AG10803 (cell line): ENCODE results near the gene EYS.

Experiments used
- DNase-seq: peaks from one replicate; pipeline ENCODE4 v3.0.0; 2010; ENCODE audit warnings: low read depth
- H3K4me3 ChIP-seq: 2 replicates; pipeline ENCODE4 v1.5.1; 2011; ENCODE audit warnings: mild to moderate bottlenecking, low read length, control low read depth
- TF ChIP-seq, protein P1 (sequence below): conservative IDR thresholded peaks from 2 replicates; pipeline ENCODE4 v1.5.1; 2011; ENCODE audit warnings: mild to moderate bottlenecking, low read length, control low read depth, inconsistent platforms

EYS gene

DNA sequence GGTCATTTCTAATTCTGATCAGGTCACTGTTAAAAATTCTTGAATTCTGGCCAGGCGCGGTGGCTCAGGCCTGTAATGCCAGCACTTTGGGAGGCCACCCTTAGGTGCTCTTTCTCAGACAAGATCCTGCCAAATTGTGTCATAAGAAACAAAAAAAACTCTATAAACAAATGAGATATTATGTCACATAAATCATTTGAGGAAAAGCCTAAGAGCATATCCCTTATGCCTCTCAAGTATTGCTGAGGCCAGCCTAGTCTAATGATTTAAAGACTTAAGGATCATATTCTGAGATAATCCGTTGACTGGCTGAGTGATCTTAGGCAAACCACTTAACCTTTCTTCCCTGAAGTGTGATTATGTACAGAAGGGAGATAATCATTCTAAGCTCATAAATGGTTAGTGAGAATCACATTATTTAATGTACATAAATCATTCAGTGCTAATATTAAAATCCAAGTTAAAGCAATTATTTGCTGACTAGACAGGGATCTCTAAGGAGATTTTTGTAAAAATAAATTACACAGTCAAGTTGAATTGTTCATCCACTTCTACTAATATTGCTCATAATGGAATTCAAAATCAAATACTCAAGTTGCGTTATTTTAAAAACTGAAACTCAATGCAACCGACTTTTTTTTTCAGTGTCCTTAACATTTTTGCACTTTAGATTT, 1706.1 kb downstream of the EYS start:
- TF ChIP-seq, protein P1, sequence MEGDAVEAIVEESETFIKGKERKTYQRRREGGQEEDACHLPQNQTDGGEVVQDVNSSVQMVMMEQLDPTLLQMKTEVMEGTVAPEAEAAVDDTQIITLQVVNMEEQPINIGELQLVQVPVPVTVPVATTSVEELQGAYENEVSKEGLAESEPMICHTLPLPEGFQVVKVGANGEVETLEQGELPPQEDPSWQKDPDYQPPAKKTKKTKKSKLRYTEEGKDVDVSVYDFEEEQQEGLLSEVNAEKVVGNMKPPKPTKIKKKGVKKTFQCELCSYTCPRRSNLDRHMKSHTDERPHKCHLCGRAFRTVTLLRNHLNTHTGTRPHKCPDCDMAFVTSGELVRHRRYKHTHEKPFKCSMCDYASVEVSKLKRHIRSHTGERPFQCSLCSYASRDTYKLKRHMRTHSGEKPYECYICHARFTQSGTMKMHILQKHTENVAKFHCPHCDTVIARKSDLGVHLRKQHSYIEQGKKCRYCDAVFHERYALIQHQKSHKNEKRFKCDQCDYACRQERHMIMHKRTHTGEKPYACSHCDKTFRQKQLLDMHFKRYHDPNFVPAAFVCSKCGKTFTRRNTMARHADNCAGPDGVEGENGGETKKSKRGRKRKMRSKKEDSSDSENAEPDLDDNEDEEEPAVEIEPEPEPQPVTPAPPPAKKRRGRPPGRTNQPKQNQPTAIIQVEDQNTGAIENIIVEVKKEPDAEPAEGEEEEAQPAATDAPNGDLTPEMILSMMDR = no peak
- DNase-seq = no peak
- H3K4me3 ChIP-seq = no peak overlapping the region

DNA sequence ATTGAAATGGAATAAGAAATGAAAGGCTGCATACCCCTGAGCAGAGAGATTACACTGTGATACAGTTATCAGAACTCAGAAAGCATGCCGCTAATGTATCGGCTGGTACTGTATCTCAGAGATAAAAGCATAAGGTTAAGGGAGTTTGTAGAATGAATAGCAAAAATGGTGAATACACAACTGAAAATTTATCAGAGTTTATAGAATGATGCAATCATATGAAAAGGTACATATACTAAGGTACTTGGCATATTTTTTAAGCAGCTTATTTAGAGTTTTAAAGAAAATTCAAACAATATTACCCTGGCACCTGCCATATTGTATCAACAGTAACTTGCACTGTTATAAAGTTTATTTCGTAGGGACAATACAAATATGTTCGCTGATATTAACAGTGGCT, 1707.4 kb downstream of the EYS start:
- H3K4me3 ChIP-seq = no peak overlapping the region
- TF ChIP-seq, protein P1 = no peak
- no peak for DNase-seq

DNA sequence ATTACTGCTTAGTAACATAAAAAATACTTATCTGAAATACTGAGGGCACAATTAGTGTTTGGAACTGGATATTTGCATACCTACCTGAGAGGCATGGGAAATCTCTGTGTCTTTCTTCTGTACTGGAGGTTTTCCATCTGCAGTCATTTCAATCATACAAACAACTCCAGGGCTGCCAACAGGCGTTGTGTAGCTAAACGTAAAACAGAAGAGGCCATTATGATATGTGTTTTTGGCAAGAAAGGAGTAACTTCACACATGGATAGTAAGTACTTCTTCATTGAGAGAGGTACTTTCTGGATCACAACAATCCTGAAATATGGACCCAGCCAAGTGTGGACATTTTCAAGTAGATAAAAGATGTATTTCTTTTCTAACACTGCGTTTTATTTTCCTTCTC, 1708.0 kb downstream of the EYS start:
- DNase-seq = no peak

DNA sequence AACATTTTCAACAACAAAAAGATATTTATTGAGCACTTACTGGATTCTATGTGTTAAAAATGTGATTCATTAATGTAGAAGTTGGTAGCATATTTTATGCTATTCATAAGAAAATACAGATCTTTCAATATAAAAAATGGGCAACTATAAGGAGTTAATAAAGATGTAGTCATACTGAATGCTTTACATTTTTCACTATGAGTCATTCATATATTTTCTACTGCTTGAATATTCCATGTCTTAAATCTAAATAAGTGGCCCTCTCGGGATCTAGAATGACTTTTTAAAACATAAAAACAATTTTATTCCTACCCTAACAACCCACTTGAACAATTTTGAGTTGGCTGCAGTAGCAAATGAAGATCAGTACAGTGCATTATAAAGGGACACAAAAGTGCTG, 1709.3 kb downstream of the EYS start:
- TF ChIP-seq, protein P1 = no peak
- no peak overlapping the region for H3K4me3 ChIP-seq

More for the DNA sequence above, 1708.0 kb downstream of the EYS start:
- TF ChIP-seq, protein P1 = no peak
- H3K4me3 ChIP-seq = no peak overlapping the region

DNA sequence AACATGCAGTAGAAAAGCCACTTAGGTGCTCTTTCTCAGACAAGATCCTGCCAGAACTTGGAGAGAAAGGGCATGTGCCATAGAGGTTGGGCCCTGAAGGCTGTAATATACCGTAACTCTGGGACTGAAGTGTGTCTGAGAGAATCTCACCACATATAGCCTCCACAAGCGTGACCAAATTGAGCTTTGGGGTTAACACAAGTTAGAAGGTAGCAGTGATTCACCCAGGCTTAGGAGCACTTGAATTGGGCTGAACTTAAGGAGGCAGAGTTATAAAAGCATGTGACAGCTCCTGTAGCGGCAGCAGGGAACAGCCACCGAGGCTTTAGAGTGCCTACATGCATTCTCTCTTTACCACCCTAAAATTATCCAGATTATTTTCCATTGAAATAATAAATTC, 1709.8 kb downstream of the EYS start:
- TF ChIP-seq, protein P1 = no peak
- DNase-seq = no peak
- no peak overlapping the region for H3K4me3 ChIP-seq

More for the DNA sequence above, 1709.3 kb downstream of the EYS start:
- DNase-seq = no peak

DNA sequence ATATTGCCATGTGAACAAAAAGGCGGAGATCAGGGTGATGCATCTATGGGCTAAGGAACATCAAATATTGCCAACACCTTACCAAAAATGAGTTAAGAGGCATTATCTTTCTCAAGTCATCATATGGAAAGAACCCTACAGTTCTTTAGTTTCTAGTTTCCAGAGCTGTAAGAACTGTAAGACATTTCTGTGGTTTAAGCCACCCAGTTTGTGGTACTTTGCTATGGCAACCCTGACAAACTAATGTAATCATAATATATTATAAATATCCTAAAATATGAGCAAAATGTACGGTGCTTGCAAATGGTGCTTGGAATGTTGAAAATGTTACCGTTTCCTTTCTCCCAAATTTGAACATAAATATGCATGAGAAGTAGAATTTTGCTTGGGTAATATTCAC, 1721.8 kb downstream of the EYS start:
- TF ChIP-seq, protein P1 = no peak
- no peak overlapping the region for H3K4me3 ChIP-seq
- no peak for DNase-seq

DNA sequence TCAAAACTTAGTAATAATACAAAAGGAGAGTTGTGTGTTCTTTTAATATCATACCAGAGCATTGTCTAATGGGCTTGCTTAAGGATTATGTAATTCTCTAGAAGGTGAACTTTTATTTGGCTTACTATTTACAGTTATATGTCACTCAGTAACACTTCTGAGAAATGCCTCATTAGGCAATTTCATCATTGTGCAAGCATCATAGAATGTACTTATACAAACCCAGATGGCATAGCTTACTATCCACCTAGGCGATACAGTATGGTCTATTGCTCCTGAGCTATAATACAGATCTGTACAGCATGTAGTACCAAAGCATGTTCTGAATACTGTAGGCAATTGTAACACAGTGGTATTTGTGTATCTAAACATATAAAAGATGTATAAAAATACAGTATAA, 1731.3 kb downstream of the EYS start:
- DNase-seq = no peak
- no peak overlapping the region for H3K4me3 ChIP-seq
- TF ChIP-seq, protein P1 = no peak
